K562 (cell line): ENCODE measurements around the gene PHF21A. TPM values are rescaled to one million over a fixed set of nuclear protein-coding genes. Genes with fewer than 3 reads are reported as not detected.

Experiments used
- ATAC-seq: fragments of 200-7000 bp; cut with Tn5 transposase; 3 replicates; pipeline ENCODE4 v1.9.1; 2020; ENCODE audit warnings: moderate library complexity
- BruUV-seq: library from RNA; stranded (reverse); fragments of 400-500 nt; replicated peaks from 2 replicates; lab custom pipeline; 2021; lab: Mats Ljungman, UMichigan
- CTCF ChIA-PET: fragments of 300-600 bp; formaldehyde crosslinking; extraction: SDS; loops from one replicate; lab custom pipeline; 2021; ENCODE audit warnings: low intra/inter-chr PET ratio; lab: Yijun Ruan, JAX
- POLR2A ChIA-PET: fragments of 300-600, 350-650 bp; sonication (Branson Sonifier 250); formaldehyde crosslinking; extraction: SDS; loops from one replicate; lab custom pipeline; 2021; ENCODE audit warnings: antibody characterized with exemption, inconsistent platforms; lab: Yijun Ruan, JAX
- DNase-seq, 4 experiments: peaks; one replicate each; pipeline versions ENCODE4 v3.0.0 to v3.0.0-alpha.2; 2011 to 2018; ENCODE audit warnings: low spot score in 3 of 4, mixed read lengths in 3 of 4; ENCODE audit errors: extremely low read depth in 1 of 4
- FAIRE-seq: peaks from 2 replicates; lab custom pipeline; 2011; peaks lifted over from hg19 to GRCh38; lab: Jason Lieb, UNC
- H2AFZ ChIP-seq: 2 replicates; pipeline ENCODE4 v1.6.0; 2011; ENCODE audit warnings: low read depth, low read length, control low read depth, inconsistent platforms
- H3K27ac ChIP-seq: fragments of 200-600 bp; 3 replicates; pipeline ENCODE4 v1.8.0; 2011; ENCODE audit warnings: low read depth, mild to moderate bottlenecking, control low read depth, inconsistent platforms, low read length, moderate library complexity, mixed read lengths; ENCODE audit errors: extremely low read depth
- H3K27me3 ChIP-seq, 2 experiments: fragments of 300-600 bp in 1 of 2; 2 replicates in 1 of 2; 3 replicates in 1 of 2; pipeline versions ENCODE4 v1.6.0 to v1.8.0; 2011; ENCODE audit warnings: inconsistent platforms in 2 of 2, low read length in 2 of 2, mild to moderate bottlenecking in 1 of 2, mixed read lengths in 1 of 2, moderate library complexity in 1 of 2; ENCODE audit not compliant: control insufficient read depth in 2 of 2, insufficient read depth in 2 of 2
- H3K36me3 ChIP-seq: fragments of 300-600 bp; 3 replicates; pipeline ENCODE4 v1.8.0; 2011; ENCODE audit warnings: mild to moderate bottlenecking, low read length, inconsistent platforms; ENCODE audit not compliant: control insufficient read depth, insufficient read depth
- H3K4me1 ChIP-seq, 2 experiments: fragments of 200-600 bp in 1 of 2; replicated peaks in 1 of 2; 2 replicates in 1 of 2; 3 replicates in 1 of 2; pipeline versions ENCODE4 v1.5.1 to v1.8.0; 2011; ENCODE audit warnings: inconsistent platforms in 2 of 2, low read length in 2 of 2, mild to moderate bottlenecking in 1 of 2, mixed read lengths in 1 of 2, moderate library complexity in 1 of 2; ENCODE audit not compliant: control insufficient read depth in 2 of 2, insufficient read depth in 2 of 2
- H3K4me2 ChIP-seq: 2 replicates; pipeline ENCODE4 v1.6.1; 2011; ENCODE audit warnings: low read length, control low read depth, inconsistent platforms, mixed read lengths; ENCODE audit not compliant: insufficient read depth
- H3K4me3 ChIP-seq: fragments of 200-600 bp; sonication (generic), shearing (Covaris generic); 2 replicates; pipeline ENCODE4 v1.5.1; 2016; ENCODE audit warnings: control low read depth, inconsistent platforms
- H3K79me2 ChIP-seq: fragments of 200-600 bp; 3 replicates; pipeline ENCODE4 v1.8.0; 2011; ENCODE audit warnings: low read length, inconsistent platforms; ENCODE audit not compliant: control insufficient read depth, insufficient read depth
- H3K9ac ChIP-seq, 2 experiments: 2 replicates each; pipeline versions ENCODE4 v1.6.0 to v1.6.1; 2011; ENCODE audit warnings: low read depth in 2 of 2, low read length in 2 of 2, control low read depth in 1 of 2, inconsistent platforms in 1 of 2, mild to moderate bottlenecking in 1 of 2, mixed read lengths in 1 of 2; ENCODE audit not compliant: insufficient read depth in 1 of 2
- H3K9me1 ChIP-seq: one replicate; pipeline ENCODE4 v1.6.0; 2011; ENCODE audit warnings: inconsistent platforms, mild to moderate bottlenecking, low read length, moderate library complexity; ENCODE audit not compliant: control insufficient read depth, insufficient read depth
- H3K9me3 ChIP-seq: replicated peaks from 2 replicates; pipeline ENCODE4 v1.5.1; 2011; ENCODE audit warnings: low read depth, low read length, inconsistent platforms; ENCODE audit not compliant: control insufficient read depth, insufficient read depth
- H4K20me1 ChIP-seq: replicated peaks from 2 replicates; pipeline ENCODE4 v1.6.1; 2011; ENCODE audit warnings: low read length, inconsistent platforms, mixed read lengths; ENCODE audit not compliant: control insufficient read depth, insufficient read depth
- ASH1L ChIP-seq: fragments of 450-650 bp; IDR thresholded peaks from 2 replicates; pipeline ENCODE4 v1.6.1; 2018; ENCODE audit warnings: borderline replicate concordance, mild to moderate bottlenecking, low read depth; ENCODE audit not compliant: partially characterized antibody
- GTF2E2 ChIP-seq: fragments of 200-800 bp; sonication (Bioruptor generic); IDR thresholded peaks from 2 replicates; pipeline ENCODE4 v1.6.1; 2016; ENCODE audit warnings: missing genetic modification characterization, missing compliant biosample characterization
- HNRNPUL1 ChIP-seq: fragments of 200-400 bp; formaldehyde crosslinking; IDR thresholded peaks from 2 replicates; pipeline ENCODE4 v1.6.1; 2017; ENCODE audit warnings: low read length
- NCOA4 ChIP-seq: fragments of 450-650 bp; IDR thresholded peaks from 2 replicates; pipeline ENCODE4 v1.6.1; 2018; ENCODE audit warnings: mild to moderate bottlenecking; ENCODE audit not compliant: partially characterized antibody
- SPI1 ChIP-seq: IDR thresholded peaks from 2 replicates; pipeline ENCODE4 v1.6.1; 2011; ENCODE audit warnings: low read depth, low read length, control low read depth, borderline replicate concordance
- STAG1 ChIP-seq: sonication (generic); formaldehyde crosslinking; IDR thresholded peaks from 2 replicates; pipeline ENCODE4 v1.5.0; 2020; ENCODE audit warnings: missing genetic modification reagents, borderline replicate concordance
- TAF1 ChIP-seq: IDR thresholded peaks from 2 replicates; pipeline ENCODE4 v1.6.1; 2011; ENCODE audit warnings: mild to moderate bottlenecking, low read length, moderate library complexity; ENCODE audit not compliant: insufficient read depth, control insufficient read depth, severe bottlenecking; ENCODE audit errors: extremely low read depth
- TCF7 ChIP-seq: sonication (generic); IDR thresholded peaks from 2 replicates; pipeline ENCODE4 v1.6.1; 2016; ENCODE audit warnings: antibody characterized with exemption, borderline replicate concordance
- XRCC5 ChIP-seq: fragments of 200-400 bp; formaldehyde crosslinking; IDR thresholded peaks from 2 replicates; pipeline ENCODE4 v1.6.1; 2017; ENCODE audit warnings: low read depth, mild to moderate bottlenecking, low read length
- ZNF212 ChIP-seq: fragments of 450-650 bp; formaldehyde crosslinking; IDR thresholded peaks from 2 replicates; pipeline ENCODE4 v1.4.0; 2020; ENCODE audit warnings: mild to moderate bottlenecking
- ZNF324 ChIP-seq: fragments of 250-450 bp; sonication (Bioruptor Pico); IDR thresholded peaks from 2 replicates; pipeline ENCODE4 v1.4.0; 2020; ENCODE audit warnings: mild to moderate bottlenecking
- ZNF707 ChIP-seq: fragments of 250-450 bp; sonication (Bioruptor Pico); conservative IDR thresholded peaks from 2 replicates; pipeline ENCODE4 v1.8.0; 2022; ENCODE audit warnings: inconsistent platforms, mild to moderate bottlenecking, moderate library complexity
- ZNF778 ChIP-seq: fragments of 450-650 bp; formaldehyde crosslinking; IDR thresholded peaks from 2 replicates; pipeline ENCODE4 v1.4.0; 2020; ENCODE audit warnings: mild to moderate bottlenecking, moderate library complexity
- WGBS: fragments of 100-300 bp; shearing (Covaris generic); methylation state at CpG from one replicate; pipeline ENCODE4 v1.1.6; 2016; ENCODE audit warnings: low coverage, mixed read lengths; ENCODE audit not compliant: insufficient coverage; ENCODE audit errors: missing lambda C conversion rate; 5-methylcytosine and 5-hydroxymethylcytosine counted together
- in situ Hi-C: fragments of 300-500 bp; cut with MboI; formaldehyde crosslinking; loops from 4 replicates; pipeline ENCODE4 v1.15.0; 2018; ENCODE audit warnings: inconsistent platforms, mixed read lengths
- intact Hi-C: fragments of 100-400 bp; cut with micrococcal nuclease; formaldehyde crosslinking; loops from 2 replicates; pipeline ENCODE4 v1.14.2; 2022
- polyA plus RNA-seq, 8 experiments: library from polyadenylated mRNA; depleted of rRNA in 4 of 8; stranded (reverse) in 5 of 8; unstranded in 3 of 8; fragments of >200 nt; fragmentation: Nextera tagmentation in 2 of 8; fragmentation: Illumina TruSeq in 1 of 8; extraction: Ambion mirVana in 2 of 8; extraction: Trizol in 1 of 8; gene quantifications; 2 replicates each; pipeline versions ENCODE4 v1.2.1 to v1.2.3, GENCODE V29; 2011 to 2014; ENCODE audit warnings: inconsistent platforms in 1 of 8, missing spikeins in 1 of 8
- total RNA-seq, 7 experiments: library from RNA; depleted of rRNA in 6 of 7; stranded (reverse); fragments of >200 nt in 6 of 7; fragmentation: Illumina TruSeq in 2 of 7; extraction: Trizol in 2 of 7; gene quantifications; 2 replicates each; pipeline versions ENCODE4 v1.2.1 to v1.2.3, GENCODE V29; 2011 to 2021; ENCODE audit warnings: low replicate concordance in 1 of 7
- TF ChIP-seq, protein P1 (sequence below): fragments of 250-450 bp; sonication (Bioruptor Pico); IDR thresholded peaks from 2 replicates; pipeline ENCODE4 v1.8.0; 2021; ENCODE audit warnings: borderline replicate concordance, mild to moderate bottlenecking, moderate library complexity; ENCODE audit not compliant: poor library complexity, severe bottlenecking
- TF ChIP-seq, protein P2 (sequence below): fragments of 450-650 bp; formaldehyde crosslinking; IDR thresholded peaks from 2 replicates; pipeline ENCODE4 v1.4.0; 2022; ENCODE audit warnings: missing genetic modification characterization

PHF21A gene
- total and polyA plus RNA-seq, 9 of the 15 experiments (the other 6 are each of a cell fraction or from before 2014, with no cell fraction given) = 1.5 to 32.4 (median 10.7) TPM

DNA sequence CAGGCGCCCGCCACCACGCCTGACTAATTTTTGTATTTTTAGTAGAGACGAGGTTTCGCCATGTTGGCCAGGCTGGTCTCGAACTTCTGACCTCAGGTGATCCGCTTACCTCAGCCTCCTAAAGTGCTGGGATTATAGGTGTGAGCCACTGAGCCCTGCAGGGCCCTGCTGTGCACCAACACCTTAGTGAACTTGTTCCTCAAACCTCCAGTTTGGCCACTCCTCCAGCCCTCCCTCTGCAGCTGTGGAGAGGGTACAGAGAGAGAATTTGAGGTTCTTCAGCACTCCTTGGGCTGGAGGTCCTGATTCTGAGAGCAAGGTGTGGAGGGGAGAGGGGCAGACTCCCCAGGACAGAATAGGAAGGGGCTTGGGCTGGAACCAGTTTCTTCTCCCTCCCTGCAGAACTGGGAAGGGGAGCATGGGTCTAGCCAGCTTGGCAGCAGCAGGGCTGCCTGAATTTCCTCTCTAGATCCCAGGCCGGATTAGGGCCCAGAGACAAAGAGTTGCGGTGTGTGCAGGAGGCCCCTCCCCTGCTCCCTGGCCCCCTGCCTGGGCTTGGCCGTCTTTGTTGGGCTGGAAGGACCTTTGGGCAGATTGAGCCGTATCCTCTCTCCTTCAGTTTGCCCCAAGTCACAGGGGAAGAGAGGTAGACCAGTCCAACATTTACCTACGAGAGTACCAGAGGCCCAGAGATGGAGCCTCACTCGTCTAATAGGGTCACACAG, 201.3 kb downstream of the PHF21A start:
- ATAC-seq (no peak), DNase-seq (no peak), FAIRE-seq (no peak)
- BruUV-seq = no TSS peak
- Histone ChIP-seq H3K27ac (no peak overlapping the region), H3K9me1 (no peaks in the 10 kb centered on the region), H3K79me2 (peaks cover 19% of the 10 kb centered on the region), H3K4me1 (peaks cover 11 to 63% of the 10 kb centered on the region in 2 experiments), H3K9me3 (no peaks in the 10 kb centered on the region), H3K4me2 (no peak overlapping the region), H3K36me3 (peaks cover 14% of the 10 kb centered on the region; the same call in 2 of the 3 replicates), H3K4me3 (no peak overlapping the region), H3K27me3 (no peaks in the 10 kb centered on the region), H2AFZ (peak overlapping the region; percentile 61; the same call in 1 of the 2 replicates), H4K20me1 (no peaks in the 10 kb centered on the region; the same call in 1 of the 2 replicates), H3K9ac (peak overlapping the region in 1 of 2 experiments; percentile 55; a peak in 2 of 4 replicates)
- intact Hi-C loops (no loop called here), in situ Hi-C loops (no loop called here)
- 52% methylated on average over 13 of the region's 13 CpGs for WGBS
- ChIA-PET POLR2A (interaction anchor here (0.6 kb wide), 1 partner anchor 73 kb away, joined by 3 read pairs; the partner anchor contains the start of gene CRY2), CTCF (no interaction called here)
- TF ChIP-seq GTF2E2 (tag) (no peak), ZNF324 (no peak), SPI1 (no peak), ZNF707 (no peak), HNRNPUL1 (no peak), XRCC5 (no peak), STAG1 (CRISPR knock-in tag) (no peak), NCOA4 (no peak), ZNF212 (CRISPR knock-in tag) (no peak), TAF1 (no peak), ZNF778 (CRISPR knock-in tag) (no peak), TCF7 (no peak), ASH1L (no peak)
- TF ChIP-seq, protein P1, sequence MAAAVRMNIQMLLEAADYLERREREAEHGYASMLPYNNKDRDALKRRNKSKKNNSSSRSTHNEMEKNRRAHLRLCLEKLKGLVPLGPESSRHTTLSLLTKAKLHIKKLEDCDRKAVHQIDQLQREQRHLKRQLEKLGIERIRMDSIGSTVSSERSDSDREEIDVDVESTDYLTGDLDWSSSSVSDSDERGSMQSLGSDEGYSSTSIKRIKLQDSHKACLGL (CRISPR knock-in tag) = no peak
- TF ChIP-seq, protein P2, sequence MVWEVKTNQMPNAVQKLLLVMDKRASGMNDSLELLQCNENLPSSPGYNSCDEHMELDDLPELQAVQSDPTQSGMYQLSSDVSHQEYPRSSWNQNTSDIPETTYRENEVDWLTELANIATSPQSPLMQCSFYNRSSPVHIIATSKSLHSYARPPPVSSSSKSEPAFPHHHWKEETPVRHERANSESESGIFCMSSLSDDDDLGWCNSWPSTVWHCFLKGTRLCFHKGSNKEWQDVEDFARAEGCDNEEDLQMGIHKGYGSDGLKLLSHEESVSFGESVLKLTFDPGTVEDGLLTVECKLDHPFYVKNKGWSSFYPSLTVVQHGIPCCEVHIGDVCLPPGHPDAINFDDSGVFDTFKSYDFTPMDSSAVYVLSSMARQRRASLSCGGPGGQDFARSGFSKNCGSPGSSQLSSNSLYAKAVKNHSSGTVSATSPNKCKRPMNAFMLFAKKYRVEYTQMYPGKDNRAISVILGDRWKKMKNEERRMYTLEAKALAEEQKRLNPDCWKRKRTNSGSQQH (CRISPR knock-in tag) = no peak
